HEK293 (cell line): Measurements from ENCODE around the gene BEGAIN.
A peak's percentile ranks its signal among the peaks of the same experiment; 100 is the strongest.

Experiments
- EGR2 ChIP-seq: fragments of 450-650 bp; formaldehyde crosslinking; IDR thresholded peaks from 2 replicates; pipeline ENCODE4 v1.5.1; 2016; ENCODE audit warnings: low read depth, missing biosample characterization, missing genetic modification characterization
- KLF1 ChIP-seq: fragments of 450-650 bp; formaldehyde crosslinking; IDR thresholded peaks from 2 replicates; pipeline ENCODE4 v1.5.1; 2016; ENCODE audit warnings: missing biosample characterization, missing genetic modification characterization
- KLF8 ChIP-seq: fragments of 450-650 bp; formaldehyde crosslinking; IDR thresholded peaks from 2 replicates; pipeline ENCODE4 v1.5.1; 2016; ENCODE audit warnings: missing biosample characterization, missing genetic modification characterization
- SP2 ChIP-seq: fragments of 450-650 bp; formaldehyde crosslinking; IDR thresholded peaks from 2 replicates; pipeline ENCODE4 v1.5.1; 2016; ENCODE audit warnings: missing biosample characterization, missing genetic modification characterization
- SP3 ChIP-seq: fragments of 450-650 bp; formaldehyde crosslinking; IDR thresholded peaks from 2 replicates; pipeline ENCODE4 v1.5.1; 2016; ENCODE audit warnings: missing biosample characterization, missing genetic modification characterization
- ZBTB17 ChIP-seq: fragments of 450-650 bp; formaldehyde crosslinking; IDR thresholded peaks from 2 replicates; pipeline ENCODE4 v1.5.1; 2016; ENCODE audit warnings: missing biosample characterization, missing genetic modification characterization
- ZBTB48 ChIP-seq: fragments of 450-650 bp; formaldehyde crosslinking; IDR thresholded peaks from 2 replicates; pipeline ENCODE4 v1.5.1; 2016; ENCODE audit warnings: missing biosample characterization, missing genetic modification characterization
- ZFHX2 ChIP-seq: fragments of 450-650 bp; formaldehyde crosslinking; conservative IDR thresholded peaks from 2 replicates; pipeline ENCODE4 v1.5.1; 2016; ENCODE audit warnings: missing biosample characterization, missing genetic modification characterization
- ZIC2 ChIP-seq: fragments of 450-650 bp; formaldehyde crosslinking; IDR thresholded peaks from 2 replicates; pipeline ENCODE4 v1.5.1; 2016; ENCODE audit warnings: missing biosample characterization, missing genetic modification characterization
- ZNF18 ChIP-seq: fragments of 450-650 bp; formaldehyde crosslinking; IDR thresholded peaks from 2 replicates; pipeline ENCODE4 v1.5.1; 2016; ENCODE audit warnings: missing biosample characterization, missing genetic modification characterization
- ZNF23 ChIP-seq: fragments of 450-650 bp; formaldehyde crosslinking; IDR thresholded peaks from 2 replicates; pipeline ENCODE4 v1.5.1; 2016; ENCODE audit warnings: missing biosample characterization, missing genetic modification characterization, borderline replicate concordance
- ZNF248 ChIP-seq: fragments of 450-650 bp; formaldehyde crosslinking; IDR thresholded peaks from 2 replicates; pipeline ENCODE4 v1.5.1; 2017; ENCODE audit warnings: missing biosample characterization, missing genetic modification characterization
- ZNF335 ChIP-seq: fragments of 450-650 bp; formaldehyde crosslinking; conservative IDR thresholded peaks from 2 replicates; pipeline ENCODE4 v1.5.1; 2016; ENCODE audit warnings: missing biosample characterization, missing genetic modification characterization
- ZNF350 ChIP-seq: fragments of 450-650 bp; formaldehyde crosslinking; IDR thresholded peaks from 2 replicates; pipeline ENCODE4 v1.5.0; 2017; ENCODE audit warnings: missing biosample characterization, mild to moderate bottlenecking, missing genetic modification characterization
- ZNF48 ChIP-seq: fragments of 450-650 bp; formaldehyde crosslinking; IDR thresholded peaks from 2 replicates; pipeline ENCODE4 v1.5.1; 2016; ENCODE audit warnings: missing biosample characterization, missing genetic modification characterization
- ZNF645 ChIP-seq: fragments of 450-650 bp; formaldehyde crosslinking; IDR thresholded peaks from 2 replicates; pipeline ENCODE4; 2016; ENCODE audit warnings: missing biosample characterization, missing genetic modification characterization
- TF ChIP-seq, protein P1 (sequence below): fragments of 450-650 bp; formaldehyde crosslinking; IDR thresholded peaks from 2 replicates; pipeline ENCODE4 v1.5.1; 2016; ENCODE audit warnings: missing biosample characterization, missing genetic modification characterization
- TF ChIP-seq, protein P2 (sequence below): fragments of 450-650 bp; IDR thresholded peaks from 2 replicates; pipeline ENCODE4 v1.5.1; 2018; ENCODE audit warnings: missing biosample characterization, missing genetic modification characterization
- TF ChIP-seq, protein P3 (sequence below): fragments of 450-650 bp; formaldehyde crosslinking; IDR thresholded peaks from 2 replicates; pipeline ENCODE4 v1.5.1; 2016; ENCODE audit warnings: missing biosample characterization, missing genetic modification characterization

The BEGAIN gene

DNA sequence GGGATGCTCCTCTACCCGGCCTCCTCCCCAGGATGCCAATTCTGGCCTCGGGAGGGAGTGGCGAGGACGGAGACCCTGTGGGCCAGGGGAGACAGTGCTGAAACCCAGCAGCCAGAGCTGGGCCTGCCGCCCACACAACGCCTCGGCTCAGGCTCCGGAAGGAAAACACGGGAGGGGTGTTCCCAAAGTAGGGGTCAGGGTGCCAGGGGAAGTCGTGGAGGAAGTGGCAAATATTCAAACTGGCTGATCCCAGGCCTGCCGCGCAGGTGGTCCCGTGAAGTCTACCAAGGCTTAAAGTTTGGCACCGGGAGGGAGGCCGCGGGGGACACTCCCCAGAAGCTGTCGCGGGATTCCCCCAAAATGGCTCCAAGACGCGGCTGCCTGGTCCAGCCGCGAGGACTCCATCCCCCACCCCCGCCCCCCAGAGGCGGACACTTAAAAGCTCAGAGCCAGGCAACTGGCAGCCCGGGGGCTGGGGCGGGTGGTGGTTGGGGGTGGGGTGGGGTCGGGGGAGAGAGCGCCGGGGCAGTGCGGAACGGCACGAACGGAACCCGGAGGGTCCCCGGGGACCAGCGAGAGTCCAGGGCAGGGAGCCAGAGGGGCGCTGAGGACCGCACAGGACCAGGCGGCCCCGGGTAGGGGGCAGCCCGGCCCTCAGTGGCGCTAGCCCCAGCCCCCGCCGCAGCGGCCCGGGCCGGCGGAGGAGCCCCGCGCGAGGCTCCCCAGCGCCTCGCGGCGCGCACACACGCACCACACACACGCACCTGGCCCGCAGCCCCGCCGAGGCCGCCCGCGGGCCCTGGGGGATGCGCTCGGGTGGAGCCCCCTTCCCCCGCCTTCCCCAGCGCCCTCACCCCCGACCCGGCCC lies 20.0 kb downstream of the BEGAIN start (continued):
- TF ChIP-seq, protein P1, sequence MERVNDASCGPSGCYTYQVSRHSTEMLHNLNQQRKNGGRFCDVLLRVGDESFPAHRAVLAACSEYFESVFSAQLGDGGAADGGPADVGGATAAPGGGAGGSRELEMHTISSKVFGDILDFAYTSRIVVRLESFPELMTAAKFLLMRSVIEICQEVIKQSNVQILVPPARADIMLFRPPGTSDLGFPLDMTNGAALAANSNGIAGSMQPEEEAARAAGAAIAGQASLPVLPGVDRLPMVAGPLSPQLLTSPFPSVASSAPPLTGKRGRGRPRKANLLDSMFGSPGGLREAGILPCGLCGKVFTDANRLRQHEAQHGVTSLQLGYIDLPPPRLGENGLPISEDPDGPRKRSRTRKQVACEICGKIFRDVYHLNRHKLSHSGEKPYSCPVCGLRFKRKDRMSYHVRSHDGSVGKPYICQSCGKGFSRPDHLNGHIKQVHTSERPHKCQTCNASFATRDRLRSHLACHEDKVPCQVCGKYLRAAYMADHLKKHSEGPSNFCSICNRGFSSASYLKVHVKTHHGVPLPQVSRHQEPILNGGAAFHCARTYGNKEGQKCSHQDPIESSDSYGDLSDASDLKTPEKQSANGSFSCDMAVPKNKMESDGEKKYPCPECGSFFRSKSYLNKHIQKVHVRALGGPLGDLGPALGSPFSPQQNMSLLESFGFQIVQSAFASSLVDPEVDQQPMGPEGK (tag by site-specific recombination): peak; percentile 68
- peak; percentile 95 for TF ChIP-seq ZBTB48 (tag by site-specific recombination)
- peak; percentile 68 for TF ChIP-seq EGR2
- TF ChIP-seq, protein P2, sequence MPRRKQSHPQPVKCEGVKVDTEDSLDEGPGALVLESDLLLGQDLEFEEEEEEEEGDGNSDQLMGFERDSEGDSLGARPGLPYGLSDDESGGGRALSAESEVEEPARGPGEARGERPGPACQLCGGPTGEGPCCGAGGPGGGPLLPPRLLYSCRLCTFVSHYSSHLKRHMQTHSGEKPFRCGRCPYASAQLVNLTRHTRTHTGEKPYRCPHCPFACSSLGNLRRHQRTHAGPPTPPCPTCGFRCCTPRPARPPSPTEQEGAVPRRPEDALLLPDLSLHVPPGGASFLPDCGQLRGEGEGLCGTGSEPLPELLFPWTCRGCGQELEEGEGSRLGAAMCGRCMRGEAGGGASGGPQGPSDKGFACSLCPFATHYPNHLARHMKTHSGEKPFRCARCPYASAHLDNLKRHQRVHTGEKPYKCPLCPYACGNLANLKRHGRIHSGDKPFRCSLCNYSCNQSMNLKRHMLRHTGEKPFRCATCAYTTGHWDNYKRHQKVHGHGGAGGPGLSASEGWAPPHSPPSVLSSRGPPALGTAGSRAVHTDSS (tag by site-specific recombination): no peak
- no peak for TF ChIP-seq KLF8 (tag by site-specific recombination)
- TF ChIP-seq ZIC2 (tag by site-specific recombination): peak; percentile 43; the same call in 1 of the 2 replicates
- TF ChIP-seq, protein P3, sequence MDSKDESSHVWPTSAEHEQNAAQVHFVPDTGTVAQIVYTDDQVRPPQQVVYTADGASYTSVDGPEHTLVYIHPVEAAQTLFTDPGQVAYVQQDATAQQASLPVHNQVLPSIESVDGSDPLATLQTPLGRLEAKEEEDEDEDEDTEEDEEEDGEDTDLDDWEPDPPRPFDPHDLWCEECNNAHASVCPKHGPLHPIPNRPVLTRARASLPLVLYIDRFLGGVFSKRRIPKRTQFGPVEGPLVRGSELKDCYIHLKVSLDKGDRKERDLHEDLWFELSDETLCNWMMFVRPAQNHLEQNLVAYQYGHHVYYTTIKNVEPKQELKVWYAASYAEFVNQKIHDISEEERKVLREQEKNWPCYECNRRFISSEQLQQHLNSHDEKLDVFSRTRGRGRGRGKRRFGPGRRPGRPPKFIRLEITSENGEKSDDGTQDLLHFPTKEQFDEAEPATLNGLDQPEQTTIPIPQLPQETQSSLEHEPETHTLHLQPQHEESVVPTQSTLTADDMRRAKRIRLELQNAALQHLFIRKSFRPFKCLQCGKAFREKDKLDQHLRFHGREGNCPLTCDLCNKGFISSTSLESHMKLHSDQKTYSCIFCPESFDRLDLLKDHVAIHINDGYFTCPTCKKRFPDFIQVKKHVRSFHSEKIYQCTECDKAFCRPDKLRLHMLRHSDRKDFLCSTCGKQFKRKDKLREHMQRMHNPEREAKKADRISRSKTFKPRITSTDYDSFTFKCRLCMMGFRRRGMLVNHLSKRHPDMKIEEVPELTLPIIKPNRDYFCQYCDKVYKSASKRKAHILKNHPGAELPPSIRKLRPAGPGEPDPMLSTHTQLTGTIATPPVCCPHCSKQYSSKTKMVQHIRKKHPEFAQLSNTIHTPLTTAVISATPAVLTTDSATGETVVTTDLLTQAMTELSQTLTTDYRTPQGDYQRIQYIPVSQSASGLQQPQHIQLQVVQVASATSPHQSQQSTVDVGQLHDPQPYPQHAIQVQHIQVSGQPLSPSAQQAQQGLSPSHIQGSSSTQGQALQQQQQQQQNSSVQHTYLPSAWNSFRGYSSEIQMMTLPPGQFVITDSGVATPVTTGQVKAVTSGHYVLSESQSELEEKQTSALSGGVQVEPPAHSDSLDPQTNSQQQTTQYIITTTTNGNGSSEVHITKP: peak; percentile 87
- TF ChIP-seq ZNF350 (tag by site-specific recombination): no peak
- no peak for TF ChIP-seq ZNF48
- TF ChIP-seq ZNF335 (tag by site-specific recombination): peak; percentile 54; the same call in 1 of the 2 replicates
- TF ChIP-seq ZNF248 (tag by site-specific recombination): no peak
- 0 out of 2 replicates have a peak, but pooled peaks have one; percentile 19 for TF ChIP-seq ZBTB17 (tag by site-specific recombination)
- TF ChIP-seq ZNF23: no peak
- TF ChIP-seq ZNF18 (tag by site-specific recombination): no peak
- peak; percentile 40; the same call in 1 of the 2 replicates for TF ChIP-seq KLF1 (tag by site-specific recombination)
- no peak for TF ChIP-seq ZNF645 (tag by site-specific recombination)
- peak; percentile 96 for TF ChIP-seq ZFHX2 (tag by site-specific recombination)
- peak; percentile 66 for TF ChIP-seq SP3
- TF ChIP-seq SP2: peak; percentile 69
